Heart left ventricle (tissue), 13 donors: ENCODE data around the gene ZFAND5.

Experiments used
- CTCF ChIP-seq, 12 donors: fragments of 200-600 bp; sonication (generic) in 4 of 12; IDR thresholded peaks; one replicate each; pipeline versions ENCODE4 v1.5.0 to v1.8.0; 2018 to 2022; ENCODE audit warnings: antibody characterized with exemption in 12 of 12, mild to moderate bottlenecking in 5 of 12
- POLR2A ChIP-seq, 2 donors: fragments of 450-650 bp; IDR thresholded peaks; one replicate each; pipeline ENCODE4 v1.6.1; 2017; ENCODE audit warnings: antibody characterized with exemption in 2 of 2, mild to moderate bottlenecking in 2 of 2, moderate library complexity in 2 of 2
- donor health status: ischemic (EF 13 %, LVEDD 7.1; RV severe dilation, severe dysfunction).
- donor health status: DM: no; HTN: yes; CAD: no.
- donor health status: DM: no; HTN: no; CAD: no.
- donor health status: ischemic (EF 25% LVEDD 6.9; RV normal size, moderate dysfunction).
- donor health status: ischemic (EF 25% LVEDD 5.7; RV mildly dilated, moderate dysfunction).
- donor health status: ischemic (EF 35%, LVEDD 5.7; RV mildly dilated, moderate dysfunction).
- donor health status: nonischemic (EF 11% LVEDD 7.7; RV severe dilation, severe dysfunction).
- donor health status: DM: yes; HTN: yes; CAD: no.
- donor health status: PGD.
- donor health status: ischemic (EF 29% LVEDD 5.4; RV normal size, mild dysfunction).
- donor health status: nonischemic (EF 23%, LVEDD 6.1; RV moderate dilation, normal function).

DNA sequence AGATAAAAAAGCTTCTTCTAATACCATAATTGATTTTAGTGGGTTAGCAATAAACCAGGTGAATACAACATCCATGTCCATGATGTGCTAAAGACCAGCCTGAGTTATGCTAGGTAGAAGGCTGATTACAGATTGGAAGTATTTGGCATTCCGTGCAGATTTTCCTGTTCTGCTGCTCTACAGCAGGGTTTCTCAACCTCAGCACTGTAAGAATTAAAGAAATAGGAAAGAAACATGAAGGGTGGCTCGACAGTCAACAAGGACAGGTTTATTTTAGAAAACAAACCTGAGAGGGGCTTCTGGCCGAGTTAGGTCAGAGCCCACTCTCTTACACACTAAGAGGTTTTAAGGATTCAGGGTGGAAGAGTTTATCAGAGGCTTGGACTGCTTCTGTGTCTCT, 42.3 kb downstream of the ZFAND5 start:
- TF ChIP-seq CTCF (IDR thresholded peaks at IDR 0.05), result no peak
- TF ChIP-seq POLR2A (IDR thresholded peaks at IDR 0.05), result no peak
